HCT116 (cell line): Measurements from ENCODE around the gene APBB2.

Source experiments
- EGR1 ChIP-seq: IDR thresholded peaks from 2 replicates; pipeline ENCODE4 v1.6.1; 2012; ENCODE audit warnings: low read depth
- EZH2phosphoT487 ChIP-seq: fragments of 200-600 bp; IDR thresholded peaks from 2 replicates; pipeline ENCODE4 v1.6.1; 2018; ENCODE audit warnings: antibody characterized with exemption, borderline replicate concordance
- JUND ChIP-seq: IDR thresholded peaks from 2 replicates; pipeline ENCODE4 v1.6.1; 2012
- POLR2A ChIP-seq: IDR thresholded peaks from 2 replicates; pipeline ENCODE4 v1.7.0; 2011; ENCODE audit warnings: borderline replicate concordance; ENCODE audit not compliant: insufficient read depth, insufficient read length; ENCODE audit errors: extremely low read depth
- POLR2AphosphoS5 ChIP-seq: IDR thresholded peaks from 2 replicates; pipeline ENCODE4 v1.6.1; 2011; ENCODE audit warnings: mild to moderate bottlenecking, low read depth, low read length, moderate library complexity
- RAD21 ChIP-seq: IDR thresholded peaks from 2 replicates; pipeline ENCODE4 v1.6.1; 2012; ENCODE audit warnings: low read depth, mild to moderate bottlenecking
- SP1 ChIP-seq: IDR thresholded peaks from 2 replicates; pipeline ENCODE4 v1.6.1; 2012; ENCODE audit warnings: low read depth
- YY1 ChIP-seq: IDR thresholded peaks from 2 replicates; pipeline ENCODE4 v1.6.1; 2011; ENCODE audit warnings: low read length, low read depth, moderate library complexity, mild to moderate bottlenecking; ENCODE audit not compliant: insufficient replicate concordance; ENCODE audit errors: extremely low read depth
- TF ChIP-seq, protein P1 (sequence below), 3 experiments: fragments of 200-600 bp in 1 of 3; sonication (generic) in 1 of 3; IDR thresholded peaks in 2 of 3; conservative IDR thresholded peaks in 1 of 3; 2 replicates each; pipeline ENCODE4 v1.5.1; 2012 to 2017; ENCODE audit warnings: low read depth in 2 of 3, low read length in 2 of 3, antibody characterized with exemption in 1 of 3, borderline replicate concordance in 1 of 3, control low read depth in 1 of 3, mild to moderate bottlenecking in 1 of 3, mixed read lengths in 1 of 3, mixed run types in 1 of 3, moderate library complexity in 1 of 3; ENCODE audit not compliant: insufficient read depth in 1 of 3

GRCh38 chr4:40980318-40980883 lies 233.9 kb downstream of the APBB2 start:
- TF ChIP-seq, protein P1, sequence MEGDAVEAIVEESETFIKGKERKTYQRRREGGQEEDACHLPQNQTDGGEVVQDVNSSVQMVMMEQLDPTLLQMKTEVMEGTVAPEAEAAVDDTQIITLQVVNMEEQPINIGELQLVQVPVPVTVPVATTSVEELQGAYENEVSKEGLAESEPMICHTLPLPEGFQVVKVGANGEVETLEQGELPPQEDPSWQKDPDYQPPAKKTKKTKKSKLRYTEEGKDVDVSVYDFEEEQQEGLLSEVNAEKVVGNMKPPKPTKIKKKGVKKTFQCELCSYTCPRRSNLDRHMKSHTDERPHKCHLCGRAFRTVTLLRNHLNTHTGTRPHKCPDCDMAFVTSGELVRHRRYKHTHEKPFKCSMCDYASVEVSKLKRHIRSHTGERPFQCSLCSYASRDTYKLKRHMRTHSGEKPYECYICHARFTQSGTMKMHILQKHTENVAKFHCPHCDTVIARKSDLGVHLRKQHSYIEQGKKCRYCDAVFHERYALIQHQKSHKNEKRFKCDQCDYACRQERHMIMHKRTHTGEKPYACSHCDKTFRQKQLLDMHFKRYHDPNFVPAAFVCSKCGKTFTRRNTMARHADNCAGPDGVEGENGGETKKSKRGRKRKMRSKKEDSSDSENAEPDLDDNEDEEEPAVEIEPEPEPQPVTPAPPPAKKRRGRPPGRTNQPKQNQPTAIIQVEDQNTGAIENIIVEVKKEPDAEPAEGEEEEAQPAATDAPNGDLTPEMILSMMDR (IDR thresholded peaks at IDR 0.05 in 2 of 3, conservative IDR thresholded peaks at IDR 0.05 in 1 of 3; ENCODE audit: borderline replicate concordance in 1 of 3, insufficient read depth in 1 of 3, low read depth in 2 of 3, low read length in 2 of 3) = peak; percentile 62 to 70 (median 68); a peak in 5 of 6 replicates
- TF ChIP-seq EGR1 (no peak), JUND (no peak), SP1 (no peak), POLR2A (no peak), EZH2phosphoT487 (no peak), POLR2AphosphoS5 (no peak), RAD21 (peak; percentile 76), YY1 (no peak)
